H9 (cell line): ENCODE measurements around the gene KRCC1. TPM values are rescaled to one million over a fixed set of nuclear protein-coding genes. Genes with fewer than 3 reads are reported as not detected.

ENCODE experiments used
- DNase-seq: peaks from one replicate; pipeline ENCODE4 v3.0.0-alpha.2; 2017
- H2AFZ ChIP-seq: one replicate; pipeline ENCODE4 v1.6.1; 2013; ENCODE audit warnings: mild to moderate bottlenecking, low read length, control low read depth, moderate library complexity
- H2AK5ac ChIP-seq: 2 replicates; pipeline ENCODE4 v1.6.1; 2013; ENCODE audit warnings: low read length, control low read depth, mixed read lengths; ENCODE audit not compliant: insufficient read length
- H2BK120ac ChIP-seq: one replicate; pipeline ENCODE4 v1.6.1; 2013; ENCODE audit warnings: low read depth, mild to moderate bottlenecking, low read length, control low read depth, inconsistent platforms; ENCODE audit not compliant: poor library complexity, severe bottlenecking
- H2BK12ac ChIP-seq: 2 replicates; pipeline ENCODE4 v1.6.1; 2013; ENCODE audit warnings: low read length, control low read depth, mixed read lengths, low read depth; ENCODE audit not compliant: insufficient read length
- H2BK15ac ChIP-seq: 2 replicates; pipeline ENCODE4 v1.6.1; 2013; ENCODE audit warnings: low read depth, low read length, control low read depth
- H2BK20ac ChIP-seq: one replicate; pipeline ENCODE4 v1.6.1; 2013; ENCODE audit warnings: low read depth, mild to moderate bottlenecking, low read length, control low read depth, inconsistent platforms; ENCODE audit not compliant: poor library complexity, severe bottlenecking
- H2BK5ac ChIP-seq: 2 replicates; pipeline ENCODE4 v1.6.1; 2013; ENCODE audit warnings: low read length, control low read depth, mixed read lengths; ENCODE audit not compliant: insufficient read length
- H3K14ac ChIP-seq: 2 replicates; pipeline ENCODE4 v1.6.1; 2013; ENCODE audit warnings: low read length, control low read depth; ENCODE audit not compliant: insufficient read depth
- H3K18ac ChIP-seq: 2 replicates; pipeline ENCODE4 v1.6.1; 2013; ENCODE audit warnings: low read depth, mild to moderate bottlenecking, mixed read lengths, low read length, control low read depth; ENCODE audit not compliant: insufficient read length
- H3K23ac ChIP-seq: 2 replicates; pipeline ENCODE4 v1.6.1; 2013; ENCODE audit warnings: low read length, control low read depth, mixed read lengths, low read depth; ENCODE audit not compliant: insufficient read length
- H3K23me2 ChIP-seq: 2 replicates; pipeline ENCODE4 v1.6.1; 2013; ENCODE audit warnings: low read depth, mild to moderate bottlenecking, mixed read lengths, low read length, control low read depth; ENCODE audit not compliant: insufficient read length, poor library complexity, severe bottlenecking
- H3K27ac ChIP-seq: 2 replicates; pipeline ENCODE4 v1.5.1; 2013; ENCODE audit warnings: low read length, control low read depth, mixed read lengths, low read depth; ENCODE audit not compliant: insufficient read length
- H3K27me3 ChIP-seq: 2 replicates; pipeline ENCODE4 v1.6.1; 2013; ENCODE audit warnings: low read length, control low read depth, inconsistent platforms; ENCODE audit not compliant: insufficient read depth
- H3K4ac ChIP-seq: 2 replicates; pipeline ENCODE4 v1.6.1; 2013; ENCODE audit warnings: low read depth, mild to moderate bottlenecking, control low read depth, inconsistent platforms, low read length, moderate library complexity
- H3K4me1 ChIP-seq: 2 replicates; pipeline ENCODE4 v1.6.1; 2013; ENCODE audit warnings: low read length, control low read depth, inconsistent platforms; ENCODE audit not compliant: insufficient read depth
- H3K4me2 ChIP-seq: 2 replicates; pipeline ENCODE4 v1.6.1; 2013; ENCODE audit warnings: low read length, control low read depth, mixed read lengths; ENCODE audit not compliant: insufficient read length, insufficient read depth
- H3K56ac ChIP-seq: 2 replicates; pipeline ENCODE4 v1.6.1; 2013; ENCODE audit warnings: low read depth, mild to moderate bottlenecking, mixed read lengths, low read length, control low read depth; ENCODE audit not compliant: insufficient read length
- H3K79me1 ChIP-seq: 2 replicates; pipeline ENCODE4 v1.6.1; 2013; ENCODE audit warnings: low read depth, mild to moderate bottlenecking, moderate library complexity, low read length, control low read depth, inconsistent platforms; ENCODE audit not compliant: insufficient read depth, poor library complexity, severe bottlenecking
- H3K79me2 ChIP-seq: 2 replicates; pipeline ENCODE4 v1.6.1; 2013; ENCODE audit warnings: low read length, control low read depth, inconsistent platforms; ENCODE audit not compliant: insufficient read depth
- H3K9ac ChIP-seq: 2 replicates; pipeline ENCODE4 v1.6.1; 2013; ENCODE audit warnings: low read length, control low read depth, mixed read lengths; ENCODE audit not compliant: insufficient read length; ENCODE audit errors: extremely low read depth
- H3K9me3 ChIP-seq: one replicate; pipeline ENCODE4 v1.6.1; 2013; ENCODE audit warnings: low read depth, low read length, inconsistent platforms; ENCODE audit not compliant: control insufficient read depth
- H3T11ph ChIP-seq: one replicate; pipeline ENCODE4 v1.6.1; 2013; ENCODE audit warnings: mild to moderate bottlenecking, low read length, control low read depth, inconsistent platforms
- H4K20me1 ChIP-seq: one replicate; pipeline ENCODE4 v1.6.1; 2013; ENCODE audit not compliant: control insufficient read depth, insufficient read length, insufficient read depth
- H4K5ac ChIP-seq: 2 replicates; pipeline ENCODE4 v1.6.1; 2013; ENCODE audit warnings: low read depth, mild to moderate bottlenecking, mixed read lengths, low read length, control low read depth; ENCODE audit not compliant: insufficient read length
- H4K8ac ChIP-seq: replicated peaks from 2 replicates; pipeline ENCODE4 v1.6.1; 2013; ENCODE audit warnings: low read length, control low read depth, mixed read lengths, low read depth; ENCODE audit not compliant: insufficient read length
- H4K91ac ChIP-seq: 2 replicates; pipeline ENCODE4 v1.6.1; 2013; ENCODE audit warnings: low read depth, mild to moderate bottlenecking, moderate library complexity, mixed read lengths, low read length, control low read depth; ENCODE audit not compliant: insufficient read length
- H3K27ac Mint-ChIP-seq, 3 experiments: 2 replicates in 2 of 3; 3 replicates in 1 of 3; pipeline ENCODE4 v1.8.0; 2020 to 2021; ENCODE audit warnings: mixed read lengths in 3 of 3, mild to moderate bottlenecking in 1 of 3, moderate library complexity in 1 of 3
- H3K27me3 Mint-ChIP-seq: 2 replicates; pipeline ENCODE4 v1.8.0; 2021; ENCODE audit warnings: low read depth, mild to moderate bottlenecking, moderate library complexity, mixed read lengths
- H3K36me3 Mint-ChIP-seq, 3 experiments: 2 replicates in 2 of 3; 3 replicates in 1 of 3; pipeline ENCODE4 v1.8.0; 2020 to 2021; ENCODE audit warnings: low read depth in 3 of 3, mixed read lengths in 3 of 3; ENCODE audit not compliant: insufficient read depth in 1 of 3
- H3K4me1 Mint-ChIP-seq, 2 experiments: 2 replicates each; pipeline ENCODE4 v1.8.0; 2020; ENCODE audit warnings: mixed read lengths in 2 of 2
- H3K4me3 Mint-ChIP-seq, 2 experiments: 2 replicates in 1 of 2; 3 replicates in 1 of 2; pipeline ENCODE4 v1.8.0; 2020 to 2021; ENCODE audit warnings: mild to moderate bottlenecking in 2 of 2, mixed read lengths in 2 of 2, moderate library complexity in 1 of 2
- H3K9me3 Mint-ChIP-seq, 2 experiments: 2 replicates in 1 of 2; 3 replicates in 1 of 2; pipeline ENCODE4 v1.8.0; 2020; ENCODE audit warnings: mild to moderate bottlenecking in 2 of 2, mixed read lengths in 2 of 2, moderate library complexity in 1 of 2
- CTCF ChIP-seq: fragments of 200-600 bp; sonication (generic); conservative IDR thresholded peaks from 3 replicates; pipeline ENCODE4 v1.8.0; 2021; ENCODE audit warnings: antibody characterized with exemption, mild to moderate bottlenecking
- WGBS: extraction: QIAGEN DNeasy Blood & Tissue Kit; methylation state at CpG from one replicate; pipeline ENCODE4 v1.1.7; 2013; ENCODE audit warnings: missing lambda C conversion rate, low lambda C conversion rate, mixed read lengths; ENCODE audit not compliant: insufficient read length; ENCODE audit errors: extremely low coverage; 5-methylcytosine and 5-hydroxymethylcytosine counted together
- total RNA-seq: library from RNA; stranded (reverse); gene quantifications from 2 replicates; pipeline ENCODE4 v1.2.1, GENCODE V29; 2021

The KRCC1 gene
- total RNA-seq, 1 experiment from 2014 or later, result 8.2 TPM

DNA sequence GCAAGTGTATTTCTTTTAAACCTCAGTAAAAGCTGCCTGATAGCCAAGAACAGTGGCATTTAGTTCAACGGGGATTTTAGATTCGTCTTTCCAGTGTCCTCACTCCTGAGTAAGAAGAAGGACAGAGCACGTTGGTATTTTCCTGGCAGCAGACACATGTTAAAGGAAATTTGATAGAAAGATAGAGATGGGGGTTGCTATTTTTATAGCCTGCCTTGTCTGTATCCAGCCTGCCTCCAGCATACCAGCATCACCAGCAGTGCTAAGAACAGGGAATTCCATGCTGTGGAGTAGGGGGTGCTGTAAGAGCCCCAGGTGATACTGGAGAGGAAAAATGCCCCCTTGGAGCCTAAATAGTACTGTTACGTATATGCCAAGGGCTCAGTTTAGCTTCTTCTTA lies 11.0 kb upstream of the KRCC1 start:
- Histone ChIP-seq H2BK120ac (no peak overlapping the region), H4K5ac (no peak overlapping the region), H3K27me3 (no peaks in the 10 kb centered on the region), H3K18ac (no peak overlapping the region), H3K9me3 (no peaks in the 10 kb centered on the region), H3K23ac (no peak overlapping the region), H2BK12ac (no peak overlapping the region), H2BK5ac (no peak overlapping the region), H2AFZ (no peak overlapping the region), H3K79me1 (no peaks in the 10 kb centered on the region), H3K27ac (no peak overlapping the region), H4K8ac (no peak overlapping the region), H4K20me1 (no peaks in the 10 kb centered on the region), H3K4ac (no peak overlapping the region), H2BK20ac (no peak overlapping the region), H4K91ac (no peak overlapping the region), H2AK5ac (no peak overlapping the region), H3K9ac (no peak overlapping the region), H3K14ac (no peak overlapping the region), H3K56ac (no peak overlapping the region), H3K79me2 (no peaks in the 10 kb centered on the region), H2BK15ac (no peak overlapping the region), H3K4me2 (no peak overlapping the region), H3K4me1 (no peaks in the 10 kb centered on the region), H3T11ph (no peak overlapping the region), H3K23me2 (no peaks in the 10 kb centered on the region)
- H3K4me3 Mint-ChIP-seq, result no peak overlapping the region
- no peak for TF ChIP-seq CTCF
- no peaks in the 10 kb centered on the region for H3K27me3 Mint-ChIP-seq
- H3K36me3 Mint-ChIP-seq, result no peaks in the 10 kb centered on the region
- no peak overlapping the region for H3K27ac Mint-ChIP-seq
- no CpG with 5 or more reads among the region's 4 CpGs for WGBS
- no peak for DNase-seq
- H3K9me3 Mint-ChIP-seq, result no peaks in the 10 kb centered on the region
- peaks cover 26 to 41% of the 10 kb centered on the region in 2 experiments for H3K4me1 Mint-ChIP-seq
